ENCODE results near the gene ZMYM3.

ZMYM3 gene

GRCh38 chrX:71210816-71211215 lies 43.1 kb downstream of the ZMYM3 start:
- DNase-seq, result no peak

- no peak for DNase-seq
Measured at GRCh38 chrX:71199252-71200008, 54.5 kb downstream of the ZMYM3 start.

GRCh38 chrX:71198066-71198465 lies 55.9 kb downstream of the ZMYM3 start:
- no peak for DNase-seq

- DNase-seq, result no peak
Measured at GRCh38 chrX:71195964-71196649, 57.8 kb downstream of the ZMYM3 start.

- no peak for DNase-seq
Measured at GRCh38 chrX:71191248-71191647, 62.7 kb downstream of the ZMYM3 start.
